ENCODE data around the gene CRY2. TPM values are rescaled to one million over a fixed set of nuclear protein-coding genes. Genes with fewer than 3 reads are reported as not detected.

Gene CRY2
- total and polyA plus RNA-seq, 2 of the 8 experiments (the other 6 are each of a cell fraction or from before 2014, with no cell fraction given), result 8.0 to 9.4 TPM

DNA sequence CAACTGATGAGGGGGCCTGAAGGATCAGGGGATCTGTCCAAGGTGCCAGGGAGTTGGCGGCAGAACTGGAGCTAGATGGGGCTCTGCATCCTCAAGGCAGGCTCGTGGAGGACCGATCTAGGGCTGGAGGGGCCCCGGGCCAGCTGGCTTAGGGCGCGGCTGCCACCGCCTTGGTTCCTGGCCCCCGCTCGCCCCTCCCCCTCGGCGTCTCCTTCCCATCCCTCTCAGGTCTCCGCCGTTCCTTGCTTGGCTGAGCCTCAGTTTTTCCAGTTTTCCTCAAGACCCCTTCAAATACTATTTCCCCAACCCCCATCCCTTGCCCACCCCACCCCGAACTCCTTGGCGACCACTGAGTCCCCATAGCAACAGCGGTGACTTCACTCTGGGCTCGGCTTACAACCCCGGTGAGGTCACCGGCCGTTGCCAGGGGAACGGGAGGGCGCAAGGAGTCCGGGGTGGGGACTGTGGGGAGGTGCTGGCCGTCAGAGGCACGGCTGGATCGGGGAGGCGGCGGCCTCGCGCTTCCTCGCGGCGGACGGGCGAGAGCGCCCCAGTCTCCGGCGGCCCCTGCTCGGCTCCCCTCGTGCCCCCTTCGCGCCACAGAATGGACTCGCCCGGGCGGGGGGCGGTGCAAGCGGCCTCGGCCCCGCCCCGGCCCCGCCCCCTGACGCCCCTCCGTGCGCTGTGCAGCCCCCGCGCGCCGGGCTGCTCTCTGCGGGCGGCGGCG, 52.3 kb downstream of the CRY2 start (continued):
- TF ChIP-seq, protein P1, sequence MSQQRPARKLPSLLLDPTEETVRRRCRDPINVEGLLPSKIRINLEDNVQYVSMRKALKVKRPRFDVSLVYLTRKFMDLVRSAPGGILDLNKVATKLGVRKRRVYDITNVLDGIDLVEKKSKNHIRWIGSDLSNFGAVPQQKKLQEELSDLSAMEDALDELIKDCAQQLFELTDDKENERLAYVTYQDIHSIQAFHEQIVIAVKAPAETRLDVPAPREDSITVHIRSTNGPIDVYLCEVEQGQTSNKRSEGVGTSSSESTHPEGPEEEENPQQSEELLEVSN (IDR thresholded peaks at IDR 0.05), result no peak
- no peak for TF ChIP-seq ASH2L (IDR thresholded peaks at IDR 0.05; ENCODE audit: low read length)

All from H1 (cell line).